Measurements from ENCODE around the gene CDC45. TPM values are rescaled to one million over a fixed set of nuclear protein-coding genes. Genes with fewer than 3 reads are reported as not detected.

CDC45 gene
- total RNA-seq, 3 donors from 2014 or later: 50.2 to 80.5 (median 54.7) TPM

- Mint-ChIP-seq H3K9me3 (no peaks in the 10 kb centered on the region), H3K27me3 (ENCODE audit: low read depth) (peaks cover 4% of the 10 kb centered on the region), H3K4me3 (no peak overlapping the region), H3K4me1 (ENCODE audit: low read depth) (no peaks in the 10 kb centered on the region), H3K36me3 (ENCODE audit: insufficient read depth) (no peaks in the 10 kb centered on the region)
- DNase-seq (no peak), ATAC-seq (no peak)
Measured at GRCh38 chr22:19565382-19566278, 85.9 kb downstream of the CDC45 start.

GRCh38 chr22:19566279-19567156, 86.8 kb downstream of the CDC45 start:
- Mint-ChIP-seq H3K36me3 (ENCODE audit: insufficient read depth) (no peaks in the 10 kb centered on the region), H3K27me3 (ENCODE audit: low read depth) (peaks cover 4% of the 10 kb centered on the region), H3K9me3 (no peaks in the 10 kb centered on the region), H3K4me1 (ENCODE audit: low read depth) (no peaks in the 10 kb centered on the region), H3K4me3 (no peak overlapping the region)
- no peak for DNase-seq
- ATAC-seq: no peak

- ATAC-seq (no peak), DNase-seq (no peak)
- Mint-ChIP-seq H3K4me1 (ENCODE audit: low read depth) (no peaks in the 10 kb centered on the region), H3K4me3 (no peak overlapping the region), H3K9me3 (no peaks in the 10 kb centered on the region), H3K36me3 (ENCODE audit: insufficient read depth) (no peaks in the 10 kb centered on the region), H3K27me3 (ENCODE audit: low read depth) (peaks cover 4% of the 10 kb centered on the region)
Measured at GRCh38 chr22:19567157-19568009, 87.7 kb downstream of the CDC45 start.

- H3K9me3 Mint-ChIP-seq: no peaks in the 10 kb centered on the region
- H3K4me3 Mint-ChIP-seq: no peak overlapping the region
- ATAC-seq (no peak), DNase-seq (no peak)
- H3K36me3 Mint-ChIP-seq (ENCODE audit: insufficient read depth): no peaks in the 10 kb centered on the region
- H3K27me3 Mint-ChIP-seq (ENCODE audit: low read depth): peaks cover 4% of the 10 kb centered on the region
- no peaks in the 10 kb centered on the region for H3K4me1 Mint-ChIP-seq (ENCODE audit: low read depth)
Measured at GRCh38 chr22:19568337-19569275, 88.9 kb downstream of the CDC45 start.

GRCh38 chr22:19569276-19569640, 89.5 kb downstream of the CDC45 start:
- Mint-ChIP-seq H3K36me3 (ENCODE audit: insufficient read depth) (no peaks in the 10 kb centered on the region), H3K4me3 (no peak overlapping the region), H3K4me1 (ENCODE audit: low read depth) (no peaks in the 10 kb centered on the region), H3K27me3 (ENCODE audit: low read depth) (peaks cover 4% of the 10 kb centered on the region), H3K9me3 (no peaks in the 10 kb centered on the region)
- DNase-seq (no peak), ATAC-seq (no peak)

GRCh38 chr22:19569976-19570375, 90.3 kb downstream of the CDC45 start:
- no peaks in the 10 kb centered on the region for H3K36me3 Mint-ChIP-seq (ENCODE audit: insufficient read depth)
- no peaks in the 10 kb centered on the region for H3K9me3 Mint-ChIP-seq
- ATAC-seq (no peak), DNase-seq (no peak)
- H3K27me3 Mint-ChIP-seq (ENCODE audit: low read depth): peaks cover 4% of the 10 kb centered on the region
- no peaks in the 10 kb centered on the region for H3K4me1 Mint-ChIP-seq (ENCODE audit: low read depth)
- H3K4me3 Mint-ChIP-seq: no peak overlapping the region

Other genes with a start within 250 kb of the CDC45 start
- under 1 TPM; 0.16 to 0.33 (median 0.18) TPM for gene CLTCL1, start 188.2 kb upstream of the CDC45 start, total RNA-seq
- 10 to 100 TPM; 36.8 to 41.4 (median 38.2) TPM for gene HIRA, start 48.2 kb upstream of the CDC45 start, total RNA-seq
- 10 to 100 TPM; 35.9 to 41.4 (median 39.2) TPM for gene MRPL40, start 47.4 kb upstream of the CDC45 start, total RNA-seq
- gene C22orf39, start 32.2 kb upstream of the CDC45 start, total RNA-seq: 10 to 100 TPM; 14.3 to 20.9 (median 18.8) TPM
- gene UFD1, start 727 bp upstream of the CDC45 start, total RNA-seq: 100 to 1,000 TPM; 107 TPM
- under 1 TPM; 0.24 to 0.38 (median 0.28) TPM for gene CLDN5, start 44.5 kb downstream of the CDC45 start, total RNA-seq
- 1 to 10 TPM in 2 of 3 donors, under 1 TPM in 1; 0.38 to 1.3 (median 1.1) TPM for gene SEPTIN5, start 234.6 kb downstream of the CDC45 start, total RNA-seq
- under 1 TPM in 2 of 3 donors, not detected in 1; 0.25 to 0.37 TPM for gene GP1BB, start 243.6 kb downstream of the CDC45 start, total RNA-seq